Upper lobe of left lung (tissue), 6 donors: ENCODE results near the gene IQSEC1. TPM values are rescaled to one million over a fixed set of nuclear protein-coding genes. Genes with fewer than 3 reads are reported as not detected.

Experiments used
- ATAC-seq, 2 donors: fragments of 200-7000 bp; cut with Tn5 transposase; one replicate each; pipeline ENCODE4 v1.9.1; 2022; ENCODE audit warnings: mild to moderate bottlenecking in 2 of 2, moderate library complexity in 2 of 2; ENCODE audit not compliant: low FRiP score in 2 of 2
- DNase-seq, 2 donors: peaks; one replicate each; pipeline ENCODE4 v3.0.0-alpha.2; 2019 to 2020
- H3K27ac ChIP-seq, 4 donors: fragments of 200-600 bp; sonication (generic); one replicate each; pipeline ENCODE4 v1.5.1; 2016 to 2019
- H3K27me3 ChIP-seq, 4 donors: fragments of 200-600 bp; sonication (generic); one replicate each; pipeline ENCODE4 v1.5.1; 2017 to 2019
- H3K36me3 ChIP-seq, 4 donors: fragments of 200-600 bp; sonication (generic); one replicate each; pipeline ENCODE4 v1.5.1; 2016 to 2019
- H3K4me1 ChIP-seq, 4 donors: fragments of 200-600 bp; sonication (generic); one replicate each; pipeline ENCODE4 v1.5.1; 2018 to 2019
- H3K4me3 ChIP-seq, 4 donors: fragments of 200-600 bp; sonication (generic); one replicate each; pipeline ENCODE4 v1.5.1; 2017 to 2019; ENCODE audit warnings: mild to moderate bottlenecking in 2 of 4, moderate library complexity in 1 of 4
- H3K9me3 ChIP-seq, 4 donors: fragments of 200-600 bp; sonication (generic); one replicate each; pipeline ENCODE4 v1.5.1; 2018 to 2019
- EP300 ChIP-seq, 4 donors: sonication (generic); formaldehyde crosslinking; IDR thresholded peaks; one replicate each; pipeline ENCODE4 v1.5.1; 2017; ENCODE audit warnings: antibody characterized with exemption in 4 of 4, control low read depth in 2 of 4
- POLR2A ChIP-seq, 4 donors: fragments of 450-650 bp; IDR thresholded peaks; one replicate each; pipeline ENCODE4 v1.5.1; 2016 to 2017; ENCODE audit warnings: antibody characterized with exemption in 4 of 4, mild to moderate bottlenecking in 2 of 4
- POLR2AphosphoS5 ChIP-seq, 2 donors: sonication (generic); formaldehyde crosslinking; IDR thresholded peaks; one replicate each; pipeline ENCODE4 v1.5.1; 2017; ENCODE audit warnings: antibody characterized with exemption in 2 of 2
- WGBS, 2 donors: methylation state at CpG; one replicate each; pipeline ENCODE4 v1.1.5; 2017 to 2018; 5-methylcytosine and 5-hydroxymethylcytosine counted together
- total RNA-seq, 6 donors: library from RNA; depleted of rRNA in 4 of 6; stranded (reverse); fragments of >200 nt in 4 of 6; gene quantifications; one replicate each; pipeline versions ENCODE4 v1.1.0 to v1.2.1, GENCODE V29; 2016 to 2021
- TF ChIP-seq, protein P1 (sequence below), 6 experiments: fragments of 450-650 bp in 4 of 6; fragments of 200-600 bp in 2 of 6; sonication (generic) in 2 of 6; IDR thresholded peaks; one replicate each; pipeline ENCODE4 v1.5.1; 2016 to 2019; ENCODE audit warnings: antibody characterized with exemption in 6 of 6
- donor health status: DM: no; HTN: no; CAD: no; lungs with moderate emphysema.
- donor health status: DM: no; HTN: yes; CAD: no; lungs with severe emphysema.

Gene IQSEC1
- total RNA-seq, 6 donors from 2014 or later = 51.1 to 105 (median 81.0) TPM

DNA sequence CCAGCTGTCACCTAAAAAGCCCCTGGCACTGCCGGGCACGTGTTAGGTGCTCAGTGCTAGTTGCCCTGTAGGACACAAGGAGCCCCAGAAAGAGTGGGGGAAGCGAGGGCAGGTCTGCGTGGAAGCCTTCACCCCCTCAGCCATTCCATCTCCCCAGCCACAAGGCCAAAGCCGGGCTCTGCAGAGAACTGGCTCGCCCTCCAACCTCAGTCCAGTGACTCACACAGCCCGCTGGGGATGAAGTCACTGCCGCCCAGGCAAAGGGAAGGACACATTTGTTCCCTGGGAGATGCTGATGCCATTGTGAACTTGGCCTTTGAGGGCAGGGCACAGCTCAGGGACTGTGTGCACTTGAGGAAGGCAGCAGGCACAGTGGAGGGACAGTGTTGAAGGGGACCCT is 48.1 kb downstream of the IQSEC1 start:
- Histone ChIP-seq H3K27ac (no peak overlapping the region), H3K4me3 (no peak overlapping the region), H3K36me3 (no peaks in the 10 kb centered on the region), H3K4me1 (peaks cover 0 to 10% (median 5%) of the 10 kb centered on the region in 4 donors), H3K27me3 (no peaks in the 10 kb centered on the region), H3K9me3 (no peaks in the 10 kb centered on the region)
- 81 to 96% methylated on average over 4 to 8 of the region's 8 CpGs for WGBS, 2 donors
- TF ChIP-seq EP300 (IDR thresholded peaks at IDR 0.05) = no peak
- TF ChIP-seq POLR2AphosphoS5 (IDR thresholded peaks at IDR 0.05) = no peak
- TF ChIP-seq POLR2A (IDR thresholded peaks at IDR 0.05) = no peak
- TF ChIP-seq, protein P1, sequence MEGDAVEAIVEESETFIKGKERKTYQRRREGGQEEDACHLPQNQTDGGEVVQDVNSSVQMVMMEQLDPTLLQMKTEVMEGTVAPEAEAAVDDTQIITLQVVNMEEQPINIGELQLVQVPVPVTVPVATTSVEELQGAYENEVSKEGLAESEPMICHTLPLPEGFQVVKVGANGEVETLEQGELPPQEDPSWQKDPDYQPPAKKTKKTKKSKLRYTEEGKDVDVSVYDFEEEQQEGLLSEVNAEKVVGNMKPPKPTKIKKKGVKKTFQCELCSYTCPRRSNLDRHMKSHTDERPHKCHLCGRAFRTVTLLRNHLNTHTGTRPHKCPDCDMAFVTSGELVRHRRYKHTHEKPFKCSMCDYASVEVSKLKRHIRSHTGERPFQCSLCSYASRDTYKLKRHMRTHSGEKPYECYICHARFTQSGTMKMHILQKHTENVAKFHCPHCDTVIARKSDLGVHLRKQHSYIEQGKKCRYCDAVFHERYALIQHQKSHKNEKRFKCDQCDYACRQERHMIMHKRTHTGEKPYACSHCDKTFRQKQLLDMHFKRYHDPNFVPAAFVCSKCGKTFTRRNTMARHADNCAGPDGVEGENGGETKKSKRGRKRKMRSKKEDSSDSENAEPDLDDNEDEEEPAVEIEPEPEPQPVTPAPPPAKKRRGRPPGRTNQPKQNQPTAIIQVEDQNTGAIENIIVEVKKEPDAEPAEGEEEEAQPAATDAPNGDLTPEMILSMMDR (IDR thresholded peaks at IDR 0.05) = no peak
- peak in 1 of 2 donors; percentile 61 for DNase-seq
- ATAC-seq = peak in 1 of 2 donors; percentile 68

DNA sequence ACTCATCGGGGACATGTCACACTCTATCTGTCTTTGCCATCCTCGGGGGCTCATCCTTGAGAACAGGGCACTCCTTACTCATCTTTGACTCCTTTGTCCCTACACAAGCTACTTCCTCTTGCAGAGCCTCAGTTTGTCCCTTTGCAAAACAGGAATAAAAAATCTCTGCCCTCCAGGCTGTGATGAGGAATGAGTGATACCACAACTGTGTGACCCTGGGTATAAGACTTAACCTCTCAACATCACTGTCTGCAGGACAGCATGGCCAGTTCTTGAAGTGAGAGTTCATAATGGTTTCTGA is 48.5 kb downstream of the IQSEC1 start:
- DNase-seq (no peak), ATAC-seq (no peak)
- Histone ChIP-seq H3K4me1 (peaks cover 0 to 10% (median 5%) of the 10 kb centered on the region in 4 donors), H3K27me3 (no peaks in the 10 kb centered on the region), H3K4me3 (no peak overlapping the region), H3K36me3 (no peaks in the 10 kb centered on the region), H3K9me3 (no peaks in the 10 kb centered on the region), H3K27ac (no peak overlapping the region)
- TF ChIP-seq POLR2A (IDR thresholded peaks at IDR 0.05) (no peak), EP300 (IDR thresholded peaks at IDR 0.05) (no peak), POLR2AphosphoS5 (IDR thresholded peaks at IDR 0.05) (no peak)
- TF ChIP-seq, protein P1 (IDR thresholded peaks at IDR 0.05) = no peak
- 92 to 94% methylated on average over 2 of the region's 2 CpGs for whole genome bisulfite sequencing, 2 donors

DNA sequence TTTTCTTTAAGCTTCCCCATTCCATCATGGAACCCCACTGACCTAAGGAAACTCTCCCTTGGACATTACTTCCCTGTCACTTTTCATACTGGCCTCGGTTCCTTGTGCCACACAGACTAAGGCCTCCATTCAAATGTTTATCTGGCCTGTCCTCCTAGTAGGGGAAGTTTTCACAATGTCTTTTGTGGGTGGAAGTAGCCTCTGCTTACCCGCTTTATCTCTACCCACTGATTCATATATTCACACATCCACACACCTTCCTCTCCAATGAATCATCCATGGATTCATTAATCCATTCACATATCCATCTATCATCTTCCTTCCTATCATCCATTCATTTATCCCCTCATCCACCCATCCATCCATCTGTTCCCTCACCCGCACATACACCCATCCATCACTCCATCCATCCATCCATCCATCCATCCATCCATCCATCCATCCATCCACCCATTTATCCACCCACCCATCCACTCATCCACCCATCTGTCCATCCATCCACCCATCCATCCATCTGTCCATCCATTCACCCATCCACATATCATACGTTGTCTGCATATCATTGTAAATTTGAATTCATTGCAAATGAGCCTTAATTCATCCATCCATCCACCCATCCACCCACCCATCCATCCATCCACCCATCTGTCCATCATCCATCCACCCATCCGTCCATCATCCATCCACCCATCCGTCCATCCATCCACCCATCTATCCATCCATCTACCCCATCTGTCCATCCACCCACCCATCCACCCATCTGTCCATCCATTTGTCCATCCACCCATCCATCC is 49.1 kb downstream of the IQSEC1 start:
- WGBS, 2 donors = 95 to 97% methylated on average over 6 of the region's 6 CpGs

DNA sequence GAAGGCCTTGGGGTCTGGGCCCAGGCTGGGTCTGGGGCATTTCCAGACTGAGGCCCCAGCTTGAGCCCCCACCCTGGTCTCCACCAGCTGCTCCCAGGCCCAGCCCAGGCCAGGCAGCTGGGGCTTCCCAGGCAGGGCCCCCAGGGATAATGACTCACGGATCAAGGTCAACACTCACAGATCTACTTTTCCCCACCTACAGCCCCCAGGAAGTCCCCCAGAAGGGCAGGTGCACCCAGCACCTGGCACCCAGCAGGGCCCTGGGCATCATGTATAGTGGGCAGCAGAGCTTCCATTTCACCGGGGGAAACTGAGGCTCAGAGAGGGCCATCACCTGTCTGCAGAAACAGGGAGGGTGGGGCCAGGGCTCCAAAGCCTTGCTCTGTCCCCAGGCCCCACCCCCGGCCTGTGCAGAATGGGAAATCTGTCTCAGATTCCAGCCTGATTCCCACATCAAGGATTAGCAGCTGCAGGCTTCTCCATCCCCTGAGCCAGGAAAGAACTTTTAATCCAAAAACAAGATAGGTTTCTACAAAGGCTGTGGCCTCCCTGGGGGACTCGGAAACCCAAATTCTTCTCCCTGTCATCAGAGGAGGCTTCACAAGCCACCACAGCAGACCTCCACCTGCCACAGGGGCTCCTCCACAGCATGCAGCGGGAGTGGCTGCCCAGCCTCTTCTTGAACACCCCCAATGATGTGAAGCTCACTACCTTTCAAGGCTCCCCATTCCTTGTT is 49.8 kb downstream of the IQSEC1 start:
- no peak overlapping the region for H3K27ac ChIP-seq
- H3K4me1 ChIP-seq = peaks cover 0 to 18% (median 11%) of the 10 kb centered on the region in 4 donors
- 91 to 97% methylated on average over 2 to 5 of the region's 5 CpGs for WGBS, 2 donors
- no peak overlapping the region for H3K4me3 ChIP-seq
- no peak for DNase-seq
- TF ChIP-seq, protein P1 (IDR thresholded peaks at IDR 0.05) = no peak
- TF ChIP-seq EP300 (IDR thresholded peaks at IDR 0.05) = no peak
- no peak for TF ChIP-seq POLR2AphosphoS5 (IDR thresholded peaks at IDR 0.05)
- TF ChIP-seq POLR2A (IDR thresholded peaks at IDR 0.05) = no peak
- H3K27me3 ChIP-seq = no peaks in the 10 kb centered on the region
- no peak for ATAC-seq
- no peaks in the 10 kb centered on the region for H3K9me3 ChIP-seq
- H3K36me3 ChIP-seq = no peaks in the 10 kb centered on the region

More for the DNA sequence above, 49.1 kb downstream of the IQSEC1 start:
- DNase-seq (no peak), ATAC-seq (no peak)
- peaks cover 0 to 10% (median 8%) of the 10 kb centered on the region in 4 donors for H3K4me1 ChIP-seq
- no peak overlapping the region for H3K4me3 ChIP-seq
- TF ChIP-seq POLR2AphosphoS5 (IDR thresholded peaks at IDR 0.05) (no peak), EP300 (IDR thresholded peaks at IDR 0.05) (no peak), POLR2A (IDR thresholded peaks at IDR 0.05) (no peak)
- TF ChIP-seq, protein P1 (IDR thresholded peaks at IDR 0.05) = no peak
- no peaks in the 10 kb centered on the region for H3K9me3 ChIP-seq
- no peaks in the 10 kb centered on the region for H3K36me3 ChIP-seq
- no peaks in the 10 kb centered on the region for H3K27me3 ChIP-seq
- no peak overlapping the region for H3K27ac ChIP-seq
